Testis (tissue), 2 donors: ENCODE measurements around the gene FCRL5.

Experiments used
- CTCF ChIP-seq, 3 experiments: fragments of 450-650 bp in 2 of 3; fragments of 200-600 bp in 1 of 3; sonication (generic) in 1 of 3; IDR thresholded peaks; one replicate each; pipeline ENCODE4 v1.5.1; 2016 to 2019; ENCODE audit warnings: antibody characterized with exemption in 3 of 3, mild to moderate bottlenecking in 2 of 3, moderate library complexity in 1 of 3
- POLR2A ChIP-seq: fragments of 450-650 bp; IDR thresholded peaks from one replicate; pipeline ENCODE4 v1.6.1; 2017; ENCODE audit warnings: antibody characterized with exemption, mild to moderate bottlenecking, moderate library complexity

GRCh38 chr1:157497987-157498735, 54.2 kb downstream of the FCRL5 start:
- TF ChIP-seq CTCF (IDR thresholded peaks at IDR 0.05), result no peak
- no peak for TF ChIP-seq POLR2A
